ENCODE results near the gene ERI3. TPM values are rescaled to one million over a fixed set of nuclear protein-coding genes. Genes with fewer than 3 reads are reported as not detected.

The ERI3 gene
- total RNA-seq, 2 donors from 2014 or later, result 22.6 to 25.7 TPM

DNA sequence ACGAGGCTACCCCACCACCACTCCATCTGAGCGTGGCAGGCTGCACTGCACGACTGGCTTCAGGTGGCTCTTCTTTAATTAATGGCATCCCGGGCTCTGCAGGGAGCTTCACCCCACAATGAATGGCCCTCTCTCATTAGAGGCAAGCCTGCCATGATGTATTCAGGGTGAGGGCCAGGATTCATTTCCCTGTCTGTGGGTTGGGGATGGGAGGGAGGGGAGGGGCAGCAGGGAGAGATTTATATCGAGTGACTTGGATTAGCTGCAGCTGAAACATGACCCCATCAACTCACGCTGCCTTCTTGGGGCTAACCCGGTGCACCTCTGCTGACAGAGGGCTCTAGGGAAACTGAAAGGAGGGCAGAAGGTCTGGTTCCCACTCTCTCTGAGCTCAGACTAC is 54.2 kb downstream of the ERI3 start:
- DNase-seq (no peak), ATAC-seq (no peak)
- Mint-ChIP-seq H3K4me1 (peaks cover 12% of the 10 kb centered on the region), H3K4me3 (no peak overlapping the region), H3K27ac (no peak overlapping the region), H3K27me3 (no peaks in the 10 kb centered on the region), H3K36me3 (ENCODE audit: low read depth) (peaks cover 17% of the 10 kb centered on the region)
- H3K9me3 ChIP-seq (ENCODE audit: control insufficient read depth, low read length, poor library complexity, severe bottlenecking), result no peaks in the 10 kb centered on the region

GRCh38 chr1:44297695-44298400 is 57.2 kb downstream of the ERI3 start:
- no peaks in the 10 kb centered on the region for H3K9me3 ChIP-seq (ENCODE audit: control insufficient read depth, low read length, poor library complexity, severe bottlenecking)
- DNase-seq (no peak), ATAC-seq (no peak)
- Mint-ChIP-seq H3K4me3 (no peak overlapping the region), H3K27me3 (no peaks in the 10 kb centered on the region), H3K36me3 (ENCODE audit: low read depth) (peaks cover 7% of the 10 kb centered on the region), H3K4me1 (peaks cover 2% of the 10 kb centered on the region), H3K27ac (no peak overlapping the region)

DNA sequence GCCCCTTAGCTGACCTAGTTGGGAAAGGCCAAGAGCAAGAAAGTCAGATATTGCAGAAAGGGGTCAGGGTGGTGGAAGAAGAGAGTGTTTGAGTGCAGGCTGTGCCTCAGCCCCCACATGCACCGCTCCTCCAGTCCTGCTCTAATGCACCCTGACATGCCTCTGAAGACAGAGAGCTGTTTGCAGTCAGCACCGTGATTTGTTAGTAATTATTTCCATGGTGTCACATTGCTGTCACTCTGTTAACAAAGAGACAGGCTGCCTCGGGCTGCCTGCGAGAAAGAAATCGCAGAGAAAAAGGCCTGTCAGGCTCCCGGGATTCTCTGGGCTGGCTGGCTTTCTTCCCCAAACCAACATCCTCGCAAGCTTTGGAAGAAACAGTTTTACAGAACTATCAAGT is 58.3 kb downstream of the ERI3 start:
- no peaks in the 10 kb centered on the region for H3K27me3 Mint-ChIP-seq
- no peak for DNase-seq
- no peak overlapping the region for H3K27ac Mint-ChIP-seq
- peaks cover 4% of the 10 kb centered on the region for H3K36me3 Mint-ChIP-seq (ENCODE audit: low read depth)
- no peak overlapping the region for H3K4me3 Mint-ChIP-seq
- H3K9me3 ChIP-seq (ENCODE audit: control insufficient read depth, low read length, poor library complexity, severe bottlenecking), result no peaks in the 10 kb centered on the region
- peaks cover 2% of the 10 kb centered on the region for H3K4me1 Mint-ChIP-seq
- no peak for ATAC-seq

DNA sequence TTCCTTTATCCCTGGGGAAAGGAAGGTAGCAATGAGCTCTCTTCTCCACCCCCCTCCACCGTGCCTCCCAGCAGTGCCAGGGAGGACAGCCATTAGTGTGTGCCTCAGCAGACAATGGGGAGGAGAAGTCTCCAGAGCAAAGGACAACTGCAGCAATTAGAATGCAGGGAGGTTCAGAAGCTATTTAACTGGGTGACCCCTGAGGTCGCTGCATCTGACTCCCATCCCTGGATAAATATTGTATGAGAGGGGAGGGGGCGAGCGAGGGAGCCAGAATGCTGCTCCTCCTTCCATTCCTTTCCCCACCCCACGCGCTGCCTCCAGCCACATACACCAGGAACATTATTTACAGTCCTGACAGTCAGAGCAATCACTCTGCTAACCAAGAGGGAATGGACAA is 59.0 kb downstream of the ERI3 start:
- H3K27me3 Mint-ChIP-seq, result no peaks in the 10 kb centered on the region
- no peak overlapping the region for H3K27ac Mint-ChIP-seq
- H3K36me3 Mint-ChIP-seq (ENCODE audit: low read depth), result peaks cover 4% of the 10 kb centered on the region
- H3K9me3 ChIP-seq (ENCODE audit: control insufficient read depth, low read length, poor library complexity, severe bottlenecking), result no peaks in the 10 kb centered on the region
- peaks cover 2% of the 10 kb centered on the region for H3K4me1 Mint-ChIP-seq
- ATAC-seq (no peak), DNase-seq (no peak)
- no peak overlapping the region for H3K4me3 Mint-ChIP-seq

- DNase-seq (no peak), ATAC-seq (no peak)
- peaks cover 2% of the 10 kb centered on the region for H3K4me1 Mint-ChIP-seq
- peaks cover 6% of the 10 kb centered on the region for H3K36me3 Mint-ChIP-seq (ENCODE audit: low read depth)
- H3K4me3 Mint-ChIP-seq, result no peak overlapping the region
- no peaks in the 10 kb centered on the region for H3K27me3 Mint-ChIP-seq
- no peak overlapping the region for H3K27ac Mint-ChIP-seq
- H3K9me3 ChIP-seq (ENCODE audit: control insufficient read depth, low read length, poor library complexity, severe bottlenecking), result no peaks in the 10 kb centered on the region
Observed at GRCh38 chr1:44294588-44295007, 60.5 kb downstream of the ERI3 start.

GRCh38 chr1:44293761-44294315 is 61.2 kb downstream of the ERI3 start:
- no peak overlapping the region for H3K4me3 Mint-ChIP-seq
- ATAC-seq (no peak), DNase-seq (no peak)
- no peaks in the 10 kb centered on the region for H3K4me1 Mint-ChIP-seq
- H3K9me3 ChIP-seq (ENCODE audit: control insufficient read depth, low read length, poor library complexity, severe bottlenecking), result no peaks in the 10 kb centered on the region
- H3K27me3 Mint-ChIP-seq, result no peaks in the 10 kb centered on the region
- no peak overlapping the region for H3K27ac Mint-ChIP-seq
- H3K36me3 Mint-ChIP-seq (ENCODE audit: low read depth), result peaks cover 7% of the 10 kb centered on the region

GRCh38 chr1:44292651-44293050 is 62.4 kb downstream of the ERI3 start:
- Mint-ChIP-seq H3K36me3 (ENCODE audit: low read depth) (peaks cover 5% of the 10 kb centered on the region), H3K4me3 (no peak overlapping the region), H3K4me1 (no peaks in the 10 kb centered on the region), H3K27me3 (no peaks in the 10 kb centered on the region), H3K27ac (peak overlapping the region; percentile 8)
- ATAC-seq (no peak), DNase-seq (no peak)
- H3K9me3 ChIP-seq (ENCODE audit: control insufficient read depth, low read length, poor library complexity, severe bottlenecking), result no peaks in the 10 kb centered on the region

DNA sequence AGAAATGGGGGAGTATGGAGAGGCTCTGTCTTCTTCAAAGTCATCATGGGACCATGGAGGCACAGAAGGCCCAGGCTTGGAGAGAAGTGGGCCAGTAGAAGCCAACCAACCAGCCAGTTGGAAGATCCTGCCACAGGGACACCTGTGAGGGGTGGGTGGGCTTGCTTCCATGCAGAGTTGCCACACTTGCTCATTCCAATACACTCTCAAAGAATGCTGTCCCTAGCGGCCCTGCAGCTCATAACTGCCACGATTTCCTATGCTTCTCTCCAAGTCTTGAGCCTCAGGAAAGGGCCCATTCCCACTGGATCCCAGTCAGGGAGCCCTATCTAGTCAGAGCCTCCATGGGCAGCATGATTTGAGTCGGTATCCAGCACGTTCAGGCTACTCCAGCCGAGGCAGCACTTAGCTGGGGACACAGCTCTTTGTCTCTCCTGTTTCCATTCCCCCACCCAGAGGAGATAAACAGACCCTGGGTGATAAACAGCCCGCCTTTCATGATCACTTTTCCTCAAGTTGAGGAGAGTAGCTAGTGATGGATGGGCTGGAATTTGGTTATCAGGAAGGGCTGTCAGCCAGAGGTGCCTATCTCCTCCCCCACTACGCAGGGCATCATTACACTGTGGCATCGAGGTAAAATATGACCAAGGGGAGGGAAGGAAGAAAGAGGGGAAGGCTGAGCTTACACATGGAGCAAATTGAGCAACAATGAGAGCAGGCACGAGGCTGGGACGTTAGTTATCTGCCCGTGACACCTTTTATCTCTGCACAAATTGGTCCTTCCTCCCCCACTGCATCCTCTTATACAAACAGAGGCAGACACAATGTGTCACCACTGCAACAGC is 64.6 kb downstream of the ERI3 start:
- H3K9me3 ChIP-seq (ENCODE audit: control insufficient read depth, low read length, poor library complexity, severe bottlenecking), result no peaks in the 10 kb centered on the region
- ATAC-seq (no peak), DNase-seq (no peak)
- no peaks in the 10 kb centered on the region for H3K27me3 Mint-ChIP-seq
- peaks cover 5% of the 10 kb centered on the region for H3K4me1 Mint-ChIP-seq
- no peak overlapping the region for H3K27ac Mint-ChIP-seq
- peaks cover 9% of the 10 kb centered on the region for H3K36me3 Mint-ChIP-seq (ENCODE audit: low read depth)
- H3K4me3 Mint-ChIP-seq, result no peak overlapping the region

DNA sequence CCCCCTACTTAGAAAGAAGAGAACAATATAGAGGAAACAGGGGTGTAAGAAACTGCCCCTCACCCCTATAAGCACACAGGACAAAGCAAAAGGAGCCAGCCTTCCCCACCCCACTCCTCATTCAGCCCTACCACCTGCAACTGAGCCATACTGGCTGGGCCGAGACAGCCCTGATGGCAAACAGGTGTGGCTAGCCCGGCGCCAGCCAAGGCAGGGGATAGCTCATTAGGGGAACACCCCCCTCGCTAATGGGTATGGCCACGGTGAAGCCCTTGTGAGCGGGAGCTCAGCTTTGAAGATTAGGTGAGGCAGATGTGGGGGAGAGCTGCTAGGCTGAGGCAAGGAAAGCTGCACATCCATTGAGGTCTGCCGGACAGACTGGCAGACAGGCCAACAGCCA is 65.5 kb downstream of the ERI3 start:
- H3K4me1 Mint-ChIP-seq, result peaks cover 6% of the 10 kb centered on the region
- H3K4me3 Mint-ChIP-seq, result no peak overlapping the region
- no peaks in the 10 kb centered on the region for H3K9me3 ChIP-seq (ENCODE audit: control insufficient read depth, low read length, poor library complexity, severe bottlenecking)
- ATAC-seq (no peak), DNase-seq (no peak)
- no peaks in the 10 kb centered on the region for H3K27me3 Mint-ChIP-seq
- H3K36me3 Mint-ChIP-seq (ENCODE audit: low read depth), result peaks cover 14% of the 10 kb centered on the region
- no peak overlapping the region for H3K27ac Mint-ChIP-seq

DNA sequence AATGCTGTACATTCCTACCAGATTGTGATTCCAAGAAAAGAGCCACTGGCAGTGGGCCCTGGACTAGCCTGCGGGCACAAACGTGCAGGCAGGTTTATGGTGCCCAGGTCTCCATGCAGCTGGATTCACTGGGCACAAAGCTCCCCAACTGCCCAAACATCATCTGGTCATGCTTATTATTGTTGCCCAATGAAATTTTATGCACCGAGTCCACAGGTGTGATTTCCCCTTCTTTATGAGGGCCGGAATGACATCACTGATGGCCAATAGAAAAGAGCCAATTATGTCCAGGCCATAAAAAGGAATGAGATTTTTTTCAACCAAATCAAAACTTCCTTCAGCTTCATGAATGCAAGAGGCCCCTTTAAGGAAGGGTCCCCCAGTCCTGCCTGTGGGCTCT is 66.2 kb downstream of the ERI3 start:
- Mint-ChIP-seq H3K4me1 (peaks cover 8% of the 10 kb centered on the region), H3K27ac (no peak overlapping the region), H3K4me3 (no peak overlapping the region), H3K27me3 (no peaks in the 10 kb centered on the region), H3K36me3 (ENCODE audit: low read depth) (peaks cover 16% of the 10 kb centered on the region)
- ATAC-seq (no peak), DNase-seq (no peak)
- H3K9me3 ChIP-seq (ENCODE audit: control insufficient read depth, low read length, poor library complexity, severe bottlenecking), result no peaks in the 10 kb centered on the region

DNA sequence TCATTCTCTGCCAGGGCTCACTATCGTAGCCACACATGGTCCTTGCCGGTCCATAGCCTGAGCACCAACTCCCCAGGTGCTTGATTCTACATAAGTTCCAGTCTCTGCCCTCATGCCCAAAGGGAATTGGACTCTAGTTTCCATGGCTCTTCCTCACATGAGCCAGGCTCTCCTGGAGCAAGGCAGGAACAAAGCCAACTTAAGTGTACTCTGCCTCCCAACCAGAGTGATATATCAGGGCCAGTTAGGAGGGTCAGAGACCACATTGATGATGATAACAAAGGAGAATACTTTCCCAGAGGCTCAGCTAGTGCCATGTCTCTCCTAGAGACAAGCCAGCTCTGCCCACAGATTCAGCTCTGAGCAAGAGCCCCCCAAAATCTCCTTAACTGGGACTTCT is 70.9 kb downstream of the ERI3 start:
- Mint-ChIP-seq H3K4me1 (peaks cover 12% of the 10 kb centered on the region), H3K36me3 (ENCODE audit: low read depth) (peaks cover 26% of the 10 kb centered on the region), H3K27me3 (no peaks in the 10 kb centered on the region), H3K4me3 (no peak overlapping the region), H3K27ac (no peak overlapping the region)
- H3K9me3 ChIP-seq (ENCODE audit: control insufficient read depth, low read length, poor library complexity, severe bottlenecking), result no peaks in the 10 kb centered on the region
- ATAC-seq, result no peak
- no peak for DNase-seq

GRCh38 chr1:44283524-44284173 is 71.4 kb downstream of the ERI3 start:
- H3K4me1 Mint-ChIP-seq, result peaks cover 15% of the 10 kb centered on the region
- no peak for ATAC-seq

GRCh38 chr1:44282704-44283426 is 72.2 kb downstream of the ERI3 start:
- H3K9me3 ChIP-seq (ENCODE audit: control insufficient read depth, low read length, poor library complexity, severe bottlenecking), result no peaks in the 10 kb centered on the region
- Mint-ChIP-seq H3K27ac (no peak overlapping the region), H3K4me3 (no peak overlapping the region), H3K4me1 (peaks cover 15% of the 10 kb centered on the region), H3K36me3 (ENCODE audit: low read depth) (peaks cover 28% of the 10 kb centered on the region), H3K27me3 (no peaks in the 10 kb centered on the region)
- DNase-seq (no peak), ATAC-seq (no peak)

More at GRCh38 chr1:44283524-44284173, 71.4 kb downstream of the ERI3 start:
- no peaks in the 10 kb centered on the region for H3K9me3 ChIP-seq (ENCODE audit: control insufficient read depth, low read length, poor library complexity, severe bottlenecking)
- DNase-seq, result no peak
- Mint-ChIP-seq H3K4me3 (no peak overlapping the region), H3K36me3 (ENCODE audit: low read depth) (peaks cover 28% of the 10 kb centered on the region), H3K27ac (no peak overlapping the region), H3K27me3 (no peaks in the 10 kb centered on the region)
